Measurements from ENCODE around the gene ABHD3.
A peak's percentile ranks its signal among the peaks of the same experiment; 100 is the strongest.
"Not testable (repeated sequence)": the region's sequence is repeated elsewhere in the genome, so short reads cannot be mapped to it uniquely, and the experiment has no call there.

Gene ABHD3

GRCh38 chr18:21704603-21705364 is at the start of gene ABHD3:
Gene ABHD3 (minus strand): TSS chr18:21704774. CDS start chr18:21704665, 109 bp downstream.
- DNase-seq: peak; percentile 83 to 85

- DNase-seq: no peak
Observed at GRCh38 chr18:21747764-21748693, 43.5 kb upstream of the ABHD3 start.

- DNase-seq: no peak
Observed at GRCh38 chr18:21747268-21747667, 42.7 kb upstream of the ABHD3 start.

GRCh38 chr18:21745231-21745630 is 40.7 kb upstream of the ABHD3 start:
- no peak for DNase-seq

GRCh38 chr18:21743166-21743832 is 38.7 kb upstream of the ABHD3 start:
- no peak for DNase-seq

- DNase-seq: no peak
Observed at GRCh38 chr18:21742315-21742687, 37.7 kb upstream of the ABHD3 start.

- DNase-seq: peak; percentile 24 to 30
Observed at GRCh38 chr18:21741562-21742314, 37.2 kb upstream of the ABHD3 start.

- no peak for DNase-seq
Observed at GRCh38 chr18:21741312-21741561, 36.7 kb upstream of the ABHD3 start.

- DNase-seq: peak; percentile 98
Observed at GRCh38 chr18:21740538-21741311, 36.2 kb upstream of the ABHD3 start, which contains the start of gene MIB1. Gene MIB1 (plus strand): TSS chr18:21740792. CDS start chr18:21741584, 792 bp downstream.

GRCh38 chr18:21739604-21740537 is 35.3 kb upstream of the ABHD3 start:
- DNase-seq: no peak

GRCh38 chr18:21736926-21737325 is 32.4 kb upstream of the ABHD3 start:
- not testable (repeated sequence) for DNase-seq

GRCh38 chr18:21735452-21736015 is 31.0 kb upstream of the ABHD3 start:
- peak in 1 of 2 donors; percentile 28 for DNase-seq

- no peak for DNase-seq
Observed at GRCh38 chr18:21733011-21733410, 28.4 kb upstream of the ABHD3 start.

GRCh38 chr18:21727702-21728101 is 23.1 kb upstream of the ABHD3 start:
- no peak for DNase-seq

GRCh38 chr18:21725201-21725600 is 20.6 kb upstream of the ABHD3 start:
- DNase-seq: no peak

GRCh38 chr18:21722687-21723086 is 18.1 kb upstream of the ABHD3 start:
- DNase-seq: no peak

- DNase-seq: no peak
Observed at GRCh38 chr18:21714474-21714873, 9.9 kb upstream of the ABHD3 start.

- not testable (repeated sequence) for DNase-seq
Observed at GRCh38 chr18:21707130-21707529, 2.6 kb upstream of the ABHD3 start.

GRCh38 chr18:21706386-21706865 is 1.9 kb upstream of the ABHD3 start:
- DNase-seq: no peak

- no peak for DNase-seq
Observed at GRCh38 chr18:21703241-21703820, 1.2 kb downstream of the ABHD3 start.

Measured in stimulated activated CD4-positive, alpha-beta T cell treated with anti-CD3 and anti-CD28 coated beads, Interleukin-2, amount 100 ng/mL, for 48 hours (primary cell).